ENCODE data around the gene LRRC14B. TPM values are rescaled to one million over a fixed set of nuclear protein-coding genes. Genes with fewer than 3 reads are reported as not detected.
"Not testable (repeated sequence)": the region's sequence is repeated elsewhere in the genome, so short reads cannot be mapped to it uniquely, and the experiment has no call there.

LRRC14B gene
- polyA plus RNA-seq, 1 donor (not counting 4 experiments of a cell fraction or from before 2014, with no cell fraction given): not detected

DNA sequence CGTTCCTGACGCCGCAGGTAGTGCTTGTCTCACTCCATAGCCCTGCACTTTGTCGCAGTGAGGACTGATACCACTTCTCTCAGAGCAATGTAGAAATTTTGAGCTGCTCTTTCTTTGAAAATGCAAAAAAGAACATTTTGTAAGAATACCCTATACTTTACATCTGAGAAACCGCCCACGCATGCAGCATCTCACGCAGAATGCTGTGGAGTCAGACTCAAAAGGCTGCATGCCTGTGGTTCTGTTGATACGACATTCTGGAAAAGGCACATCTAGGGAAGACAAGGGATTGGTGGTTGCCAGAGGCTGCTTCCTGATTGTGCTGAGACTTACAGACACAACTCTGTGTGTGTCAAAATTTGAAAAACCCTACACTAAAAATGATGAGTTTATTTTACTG, 46.6 kb downstream of the LRRC14B start:
- H2AFZ ChIP-seq (ENCODE audit: control insufficient read depth, low read length); H3K9ac ChIP-seq (ENCODE audit: control insufficient read depth, extremely low read depth, insufficient read depth, low read length); DNase-seq (ENCODE audit: low read depth, low spot score); H3K27me3 ChIP-seq (ENCODE audit: control insufficient read depth, extremely low read depth, insufficient read depth, low read length); FAIRE-seq; H3K9me3 ChIP-seq (ENCODE audit: control insufficient read depth, low read depth, low read length); H3K79me2 ChIP-seq (ENCODE audit: control insufficient read depth, insufficient read depth, low read length); H4K20me1 ChIP-seq (ENCODE audit: control insufficient read depth, extremely low read depth, insufficient read depth, low read length); H3K4me1 ChIP-seq (ENCODE audit: control insufficient read depth, extremely low read depth, insufficient read depth, low read length); H3K4me3 ChIP-seq (ENCODE audit: control insufficient read depth in 2 of 3, extremely low read depth in 1 of 3, insufficient read depth in 2 of 3, low read depth in 1 of 3, low read length in 3 of 3); dilution Hi-C loops (cut with MboI; ENCODE audit: extremely low pct_ligation_motif_present, low sequenced_read_pairs); H3K4me2 ChIP-seq (ENCODE audit: control insufficient read depth, extremely low read depth, insufficient read depth, low read depth, low read length); H3K27ac ChIP-seq (ENCODE audit: control insufficient read depth, insufficient read depth, low read length); H3K9me1 ChIP-seq (ENCODE audit: control insufficient read depth, extremely low read depth, insufficient read depth, low read length): not testable (repeated sequence)
- peaks cover 24 to 30% of the 10 kb centered on the region in 2 experiments for H3K36me3 ChIP-seq (ENCODE audit: control insufficient read depth in 2 of 2, extremely low read depth in 1 of 2, insufficient read depth in 2 of 2, low read length in 2 of 2)

DNA sequence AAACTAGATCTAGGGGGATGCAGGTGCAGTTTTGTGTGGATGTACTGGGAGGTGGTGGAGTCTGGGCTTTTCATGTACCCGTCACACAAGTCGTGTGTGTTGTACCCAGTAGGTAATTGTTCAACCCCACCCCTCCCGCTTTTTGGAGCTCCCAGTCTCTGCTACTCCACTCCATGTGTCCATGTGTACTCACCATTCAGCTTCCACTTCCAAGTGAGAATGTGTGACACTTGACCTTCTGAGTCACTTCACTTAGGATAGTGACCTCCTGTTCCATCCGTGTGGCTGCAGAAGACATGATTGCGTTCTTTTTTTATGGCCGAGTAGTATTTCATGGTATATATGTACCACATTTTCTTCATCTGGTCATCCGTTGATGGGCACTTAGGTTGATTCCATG, 49.3 kb downstream of the LRRC14B start:
- H3K9me3 ChIP-seq (ENCODE audit: control insufficient read depth, low read depth, low read length); H3K9ac ChIP-seq (ENCODE audit: control insufficient read depth, extremely low read depth, insufficient read depth, low read length); H2AFZ ChIP-seq (ENCODE audit: control insufficient read depth, low read length); H3K79me2 ChIP-seq (ENCODE audit: control insufficient read depth, insufficient read depth, low read length); FAIRE-seq; dilution Hi-C loops (cut with MboI; ENCODE audit: extremely low pct_ligation_motif_present, low sequenced_read_pairs); H3K9me1 ChIP-seq (ENCODE audit: control insufficient read depth, extremely low read depth, insufficient read depth, low read length); H4K20me1 ChIP-seq (ENCODE audit: control insufficient read depth, extremely low read depth, insufficient read depth, low read length); H3K4me1 ChIP-seq (ENCODE audit: control insufficient read depth, extremely low read depth, insufficient read depth, low read length); H3K4me2 ChIP-seq (ENCODE audit: control insufficient read depth, extremely low read depth, insufficient read depth, low read depth, low read length); DNase-seq (ENCODE audit: low read depth, low spot score); H3K4me3 ChIP-seq (ENCODE audit: control insufficient read depth in 2 of 3, extremely low read depth in 1 of 3, insufficient read depth in 2 of 3, low read depth in 1 of 3, low read length in 3 of 3); H3K27ac ChIP-seq (ENCODE audit: control insufficient read depth, insufficient read depth, low read length); H3K27me3 ChIP-seq (ENCODE audit: control insufficient read depth, extremely low read depth, insufficient read depth, low read length): not testable (repeated sequence)
- peaks cover 14 to 21% of the 10 kb centered on the region in 2 experiments for H3K36me3 ChIP-seq (ENCODE audit: control insufficient read depth in 2 of 2, extremely low read depth in 1 of 2, insufficient read depth in 2 of 2, low read length in 2 of 2)

DNA sequence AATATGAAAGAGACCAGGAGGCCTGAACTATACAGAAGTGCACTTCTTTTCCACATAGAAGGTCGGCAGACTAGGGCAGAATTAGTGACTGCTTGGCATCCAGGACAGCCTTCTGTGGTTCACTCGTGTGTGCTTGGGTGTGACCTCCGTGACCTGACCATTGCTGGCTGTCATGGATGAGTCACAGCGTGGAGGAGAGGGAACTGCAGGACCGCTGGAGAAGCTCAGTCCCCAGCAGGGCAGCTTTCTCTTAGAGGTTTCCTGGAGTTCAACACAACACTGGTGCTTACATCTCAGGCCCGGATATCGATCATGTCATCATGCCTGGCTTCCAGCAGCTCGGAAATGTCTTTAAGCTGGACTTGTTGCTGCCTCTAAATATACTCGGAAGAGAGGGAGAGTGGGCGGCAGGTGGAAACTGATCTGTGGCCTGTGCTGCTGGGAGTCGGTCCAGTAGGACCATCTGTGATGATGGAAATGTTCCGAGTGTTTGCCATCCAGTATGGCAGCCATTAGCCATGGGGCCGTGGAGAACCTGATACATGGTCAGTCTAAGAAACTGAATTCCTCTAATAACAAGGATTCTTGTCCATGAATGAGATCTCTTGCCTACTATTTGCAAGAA, 49.9 kb downstream of the LRRC14B start:
- H3K27me3 ChIP-seq (ENCODE audit: control insufficient read depth, extremely low read depth, insufficient read depth, low read length); H3K9me3 ChIP-seq (ENCODE audit: control insufficient read depth, low read depth, low read length); H3K9ac ChIP-seq (ENCODE audit: control insufficient read depth, extremely low read depth, insufficient read depth, low read length); H3K4me3 ChIP-seq (ENCODE audit: control insufficient read depth in 2 of 3, extremely low read depth in 1 of 3, insufficient read depth in 2 of 3, low read depth in 1 of 3, low read length in 3 of 3); DNase-seq (ENCODE audit: low read depth, low spot score); dilution Hi-C loops (cut with MboI; ENCODE audit: extremely low pct_ligation_motif_present, low sequenced_read_pairs); H3K9me1 ChIP-seq (ENCODE audit: control insufficient read depth, extremely low read depth, insufficient read depth, low read length); H3K79me2 ChIP-seq (ENCODE audit: control insufficient read depth, insufficient read depth, low read length); FAIRE-seq; H3K4me2 ChIP-seq (ENCODE audit: control insufficient read depth, extremely low read depth, insufficient read depth, low read depth, low read length); H4K20me1 ChIP-seq (ENCODE audit: control insufficient read depth, extremely low read depth, insufficient read depth, low read length); H3K4me1 ChIP-seq (ENCODE audit: control insufficient read depth, extremely low read depth, insufficient read depth, low read length); H3K27ac ChIP-seq (ENCODE audit: control insufficient read depth, insufficient read depth, low read length); H2AFZ ChIP-seq (ENCODE audit: control insufficient read depth, low read length): not testable (repeated sequence)
- peaks cover 14 to 20% of the 10 kb centered on the region in 2 experiments for H3K36me3 ChIP-seq (ENCODE audit: control insufficient read depth in 2 of 2, extremely low read depth in 1 of 2, insufficient read depth in 2 of 2, low read length in 2 of 2)

DNA sequence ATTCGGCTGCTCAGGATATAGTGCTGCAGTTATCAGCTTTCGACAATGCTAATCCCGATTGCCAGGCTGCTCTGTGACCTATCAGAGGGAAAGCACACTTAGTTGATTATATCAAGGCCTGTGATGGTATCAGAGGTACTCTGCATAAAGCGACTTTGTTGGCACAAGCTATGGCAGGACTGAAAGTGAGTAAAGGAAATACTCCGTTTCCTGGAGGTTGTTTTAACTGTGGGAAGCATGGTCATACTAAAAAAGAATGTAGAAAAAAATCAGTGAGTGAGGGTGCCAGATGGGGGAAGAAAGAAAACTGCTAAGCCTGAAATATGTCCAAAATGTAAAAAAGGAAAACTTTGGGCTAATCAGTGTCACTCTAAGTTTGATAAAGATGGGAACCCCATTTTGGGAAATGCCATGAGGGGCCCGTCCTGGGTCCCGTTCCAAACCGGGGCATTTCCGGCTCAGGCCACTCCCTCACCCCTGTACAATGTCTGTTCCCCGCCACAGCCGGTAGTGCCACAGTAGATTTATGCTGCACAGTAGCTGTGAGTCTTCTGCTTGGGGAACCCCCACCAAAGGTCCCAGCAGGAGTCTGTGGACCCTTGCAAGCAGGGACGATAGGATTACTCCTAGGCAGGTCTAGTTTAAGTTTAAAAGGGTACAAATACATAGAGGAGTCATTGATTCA, 52.5 kb downstream of the LRRC14B start:
- H2AFZ ChIP-seq (ENCODE audit: control insufficient read depth, low read length); H3K9ac ChIP-seq (ENCODE audit: control insufficient read depth, extremely low read depth, insufficient read depth, low read length); H3K9me1 ChIP-seq (ENCODE audit: control insufficient read depth, extremely low read depth, insufficient read depth, low read length); dilution Hi-C loops (cut with MboI; ENCODE audit: extremely low pct_ligation_motif_present, low sequenced_read_pairs); H3K9me3 ChIP-seq (ENCODE audit: control insufficient read depth, low read depth, low read length); H3K4me1 ChIP-seq (ENCODE audit: control insufficient read depth, extremely low read depth, insufficient read depth, low read length); H3K27me3 ChIP-seq (ENCODE audit: control insufficient read depth, extremely low read depth, insufficient read depth, low read length); H3K79me2 ChIP-seq (ENCODE audit: control insufficient read depth, insufficient read depth, low read length); H3K27ac ChIP-seq (ENCODE audit: control insufficient read depth, insufficient read depth, low read length); FAIRE-seq; DNase-seq (ENCODE audit: low read depth, low spot score); H4K20me1 ChIP-seq (ENCODE audit: control insufficient read depth, extremely low read depth, insufficient read depth, low read length); H3K4me2 ChIP-seq (ENCODE audit: control insufficient read depth, extremely low read depth, insufficient read depth, low read depth, low read length); H3K4me3 ChIP-seq (ENCODE audit: control insufficient read depth in 2 of 3, extremely low read depth in 1 of 3, insufficient read depth in 2 of 3, low read depth in 1 of 3, low read length in 3 of 3): not testable (repeated sequence)
- peaks cover 14 to 16% of the 10 kb centered on the region in 2 experiments for H3K36me3 ChIP-seq (ENCODE audit: control insufficient read depth in 2 of 2, extremely low read depth in 1 of 2, insufficient read depth in 2 of 2, low read length in 2 of 2)

DNA sequence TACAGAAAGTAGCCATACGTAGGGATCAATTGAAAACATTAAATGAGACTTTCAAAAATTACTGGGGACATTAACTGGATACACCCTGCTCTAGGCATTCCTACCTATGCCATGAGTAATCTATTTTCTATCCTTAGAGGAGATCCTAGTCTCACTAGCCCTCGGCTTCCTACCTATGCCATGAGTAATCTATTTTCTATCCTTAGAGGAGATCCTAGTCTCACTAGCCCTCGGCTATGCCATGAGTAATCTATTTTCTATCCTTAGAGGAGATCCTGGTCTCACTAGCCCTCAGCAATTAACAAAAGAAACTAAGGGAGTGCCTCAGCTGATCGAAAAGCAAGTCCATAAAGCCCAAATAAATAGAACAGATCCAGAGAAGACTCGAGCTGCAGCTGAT, 54.4 kb downstream of the LRRC14B start:
- H4K20me1 ChIP-seq (ENCODE audit: control insufficient read depth, extremely low read depth, insufficient read depth, low read length); FAIRE-seq: not testable (repeated sequence)
- peaks cover 13 to 14% of the 10 kb centered on the region in 2 experiments for H3K36me3 ChIP-seq (ENCODE audit: control insufficient read depth in 2 of 2, extremely low read depth in 1 of 2, insufficient read depth in 2 of 2, low read length in 2 of 2)

More for the DNA sequence above, 54.4 kb downstream of the LRRC14B start:
- H3K9me1 ChIP-seq (ENCODE audit: control insufficient read depth, extremely low read depth, insufficient read depth, low read length); H3K9me3 ChIP-seq (ENCODE audit: control insufficient read depth, low read depth, low read length); DNase-seq (ENCODE audit: low read depth, low spot score); dilution Hi-C loops (cut with MboI; ENCODE audit: extremely low pct_ligation_motif_present, low sequenced_read_pairs); H3K27me3 ChIP-seq (ENCODE audit: control insufficient read depth, extremely low read depth, insufficient read depth, low read length); H3K4me3 ChIP-seq (ENCODE audit: control insufficient read depth in 2 of 3, extremely low read depth in 1 of 3, insufficient read depth in 2 of 3, low read depth in 1 of 3, low read length in 3 of 3); H3K9ac ChIP-seq (ENCODE audit: control insufficient read depth, extremely low read depth, insufficient read depth, low read length); H3K4me1 ChIP-seq (ENCODE audit: control insufficient read depth, extremely low read depth, insufficient read depth, low read length); H2AFZ ChIP-seq (ENCODE audit: control insufficient read depth, low read length); H3K27ac ChIP-seq (ENCODE audit: control insufficient read depth, insufficient read depth, low read length); H3K4me2 ChIP-seq (ENCODE audit: control insufficient read depth, extremely low read depth, insufficient read depth, low read depth, low read length); H3K79me2 ChIP-seq (ENCODE audit: control insufficient read depth, insufficient read depth, low read length): not testable (repeated sequence)
